ENCODE measurements around the gene SUSD3.

Gene SUSD3

GRCh38 chr9:93127395-93127911 is 69.0 kb downstream of the SUSD3 start:
- no peak overlapping the region for H3K9ac ChIP-seq (ENCODE audit: insufficient read length)

GRCh38 chr9:93128011-93128714 is 69.7 kb downstream of the SUSD3 start:
- Histone ChIP-seq H3K36me3 (ENCODE audit: insufficient read depth, low read length) (no peaks in the 10 kb centered on the region), H3K27ac (no peak overlapping the region), H3K4me3 (no peak overlapping the region), H3K9ac (ENCODE audit: insufficient read length) (no peak overlapping the region), H3K9me3 (ENCODE audit: low read depth, low read length) (no peaks in the 10 kb centered on the region)
- TF ChIP-seq EZH2 (IDR thresholded peaks at IDR 0.05) (no peak), FOXP2 (optimal IDR thresholded peaks at IDR 0.05; ENCODE audit: control extremely low read depth, extremely low read length, insufficient read depth) (no peak), POLR2AphosphoS5 (IDR thresholded peaks at IDR 0.05; ENCODE audit: borderline replicate concordance, low read depth, low read length) (no peak)
- no peak for DNase-seq (ENCODE audit: low read depth, low spot score)

More at GRCh38 chr9:93127395-93127911, 69.0 kb downstream of the SUSD3 start:
- no peaks in the 10 kb centered on the region for H3K9me3 ChIP-seq (ENCODE audit: low read depth, low read length)
- no peak for DNase-seq (ENCODE audit: low read depth, low spot score)
- H3K36me3 ChIP-seq (ENCODE audit: insufficient read depth, low read length): no peaks in the 10 kb centered on the region
- TF ChIP-seq EZH2 (IDR thresholded peaks at IDR 0.05) (no peak), POLR2AphosphoS5 (IDR thresholded peaks at IDR 0.05; ENCODE audit: borderline replicate concordance, low read depth, low read length) (no peak), FOXP2 (optimal IDR thresholded peaks at IDR 0.05; ENCODE audit: control extremely low read depth, extremely low read length, insufficient read depth) (no peak)
- H3K4me3 ChIP-seq: no peak overlapping the region
- H3K27ac ChIP-seq: no peak overlapping the region

- TF ChIP-seq EZH2 (IDR thresholded peaks at IDR 0.05) (no peak), POLR2AphosphoS5 (IDR thresholded peaks at IDR 0.05; ENCODE audit: borderline replicate concordance, low read depth, low read length) (no peak), FOXP2 (optimal IDR thresholded peaks at IDR 0.05; ENCODE audit: control extremely low read depth, extremely low read length, insufficient read depth) (no peak)
- no peak overlapping the region for H3K4me3 ChIP-seq
- H3K27ac ChIP-seq: no peak overlapping the region
- DNase-seq (ENCODE audit: low read depth, low spot score): no peak
- H3K9ac ChIP-seq (ENCODE audit: insufficient read length): no peak overlapping the region
- no peaks in the 10 kb centered on the region for H3K36me3 ChIP-seq (ENCODE audit: insufficient read depth, low read length)
- no peaks in the 10 kb centered on the region for H3K9me3 ChIP-seq (ENCODE audit: low read depth, low read length)
These were observed 70.3 kb downstream of the SUSD3 start for GRCh38 chr9:93128715-93129224.

DNA sequence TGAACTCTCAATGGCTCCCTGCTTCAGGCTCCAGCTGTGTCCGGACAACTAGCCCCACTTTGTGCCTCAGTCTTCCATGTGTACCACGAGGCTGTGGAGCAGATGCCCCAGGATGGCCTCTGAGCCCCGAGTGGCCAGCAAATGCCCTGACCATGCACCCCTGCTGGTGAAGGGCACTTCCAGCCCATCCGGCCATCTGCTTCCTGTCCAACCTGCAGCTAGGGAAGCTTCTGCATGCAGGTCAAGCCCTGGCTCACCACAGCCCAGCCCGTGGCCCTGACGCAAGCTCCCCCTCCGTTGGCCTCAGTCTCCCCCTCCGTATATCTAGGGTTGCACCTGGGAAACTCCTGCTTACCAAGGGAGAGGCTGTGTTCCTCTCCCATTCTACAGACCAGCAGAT is 70.8 kb downstream of the SUSD3 start:
- Histone ChIP-seq H3K27ac (no peak overlapping the region), H3K36me3 (ENCODE audit: insufficient read depth, low read length) (no peaks in the 10 kb centered on the region), H3K9me3 (ENCODE audit: low read depth, low read length) (no peaks in the 10 kb centered on the region), H3K9ac (ENCODE audit: insufficient read length) (no peak overlapping the region), H3K4me3 (no peak overlapping the region)
- DNase-seq (ENCODE audit: low read depth, low spot score): no peak
- TF ChIP-seq EZH2 (IDR thresholded peaks at IDR 0.05) (no peak), POLR2AphosphoS5 (IDR thresholded peaks at IDR 0.05; ENCODE audit: borderline replicate concordance, low read depth, low read length) (no peak), FOXP2 (optimal IDR thresholded peaks at IDR 0.05; ENCODE audit: control extremely low read depth, extremely low read length, insufficient read depth) (no peak)

GRCh38 chr9:93129691-93130500 is 71.4 kb downstream of the SUSD3 start:
- Histone ChIP-seq H3K36me3 (ENCODE audit: insufficient read depth, low read length) (no peaks in the 10 kb centered on the region), H3K27ac (no peak overlapping the region), H3K4me3 (no peak overlapping the region), H3K9me3 (ENCODE audit: low read depth, low read length) (no peaks in the 10 kb centered on the region), H3K9ac (ENCODE audit: insufficient read length) (no peak overlapping the region)
- DNase-seq (ENCODE audit: low read depth, low spot score): no peak
- TF ChIP-seq FOXP2 (optimal IDR thresholded peaks at IDR 0.05; ENCODE audit: control extremely low read depth, extremely low read length, insufficient read depth): no peak
- no peak for TF ChIP-seq POLR2AphosphoS5 (IDR thresholded peaks at IDR 0.05; ENCODE audit: borderline replicate concordance, low read depth, low read length)
- TF ChIP-seq EZH2 (IDR thresholded peaks at IDR 0.05): no peak

GRCh38 chr9:93130861-93131481 is 72.5 kb downstream of the SUSD3 start:
- Histone ChIP-seq H3K9ac (ENCODE audit: insufficient read length) (no peak overlapping the region), H3K36me3 (ENCODE audit: insufficient read depth, low read length) (no peaks in the 10 kb centered on the region), H3K27ac (no peak overlapping the region), H3K9me3 (ENCODE audit: low read depth, low read length) (no peaks in the 10 kb centered on the region), H3K4me3 (no peak overlapping the region)
- TF ChIP-seq POLR2AphosphoS5 (IDR thresholded peaks at IDR 0.05; ENCODE audit: borderline replicate concordance, low read depth, low read length): no peak
- TF ChIP-seq EZH2 (IDR thresholded peaks at IDR 0.05): no peak
- no peak for TF ChIP-seq FOXP2 (optimal IDR thresholded peaks at IDR 0.05; ENCODE audit: control extremely low read depth, extremely low read length, insufficient read depth)
- no peak for DNase-seq (ENCODE audit: low read depth, low spot score)

DNA sequence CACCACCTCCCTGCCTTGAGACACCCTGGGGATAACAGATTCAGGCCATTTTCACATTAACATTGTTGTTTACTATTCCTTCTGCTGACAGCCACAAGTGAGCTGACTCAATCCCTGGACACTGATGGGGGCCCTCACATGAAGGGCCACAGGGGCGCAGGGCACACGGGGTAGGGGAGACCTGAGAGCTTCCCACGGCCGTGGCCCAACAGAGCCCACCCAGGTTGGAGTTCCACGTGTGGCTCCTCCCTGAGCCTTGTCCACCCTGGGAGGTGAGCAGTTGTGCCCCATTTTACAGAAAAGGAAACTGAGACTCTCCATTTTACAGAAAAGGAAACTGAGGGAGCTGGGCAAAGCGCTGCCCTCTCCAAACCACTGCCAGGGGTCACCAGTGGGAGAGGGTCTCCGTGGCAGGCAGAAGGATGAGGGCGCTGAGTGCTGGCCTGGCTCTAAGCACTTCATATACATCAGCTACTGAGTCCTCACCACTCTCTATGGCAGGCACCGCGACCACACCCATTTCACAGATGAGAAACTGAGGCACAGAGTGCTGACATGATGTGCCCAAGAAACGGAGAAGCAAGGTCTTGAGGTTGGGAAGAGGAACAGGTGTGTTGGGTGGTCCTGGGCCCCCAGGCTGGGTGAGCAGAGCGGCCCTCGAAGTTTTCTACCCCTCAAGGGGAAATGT is 73.2 kb downstream of the SUSD3 start:
- no peak overlapping the region for H3K4me3 ChIP-seq
- no peak overlapping the region for H3K27ac ChIP-seq
- no peak for DNase-seq (ENCODE audit: low read depth, low spot score)
- no peaks in the 10 kb centered on the region for H3K9me3 ChIP-seq (ENCODE audit: low read depth, low read length)
- no peaks in the 10 kb centered on the region for H3K36me3 ChIP-seq (ENCODE audit: insufficient read depth, low read length)
- H3K9ac ChIP-seq (ENCODE audit: insufficient read length): no peak overlapping the region
- no peak for TF ChIP-seq EZH2 (IDR thresholded peaks at IDR 0.05)
- no peak for TF ChIP-seq FOXP2 (optimal IDR thresholded peaks at IDR 0.05; ENCODE audit: control extremely low read depth, extremely low read length, insufficient read depth)
- no peak for TF ChIP-seq POLR2AphosphoS5 (IDR thresholded peaks at IDR 0.05; ENCODE audit: borderline replicate concordance, low read depth, low read length)
